HG02970 (cell line): ENCODE results near the gene MYOM1.

Experiments
- ATAC-seq: cut with Tn5 transposase; IDR thresholded peaks from one replicate; pipeline ENCODE4 v1.9.1; 2021; ENCODE audit warnings: mild to moderate bottlenecking, moderate library complexity, moderate number of reproducible peaks; ENCODE audit not compliant: unreplicated experiment, low FRiP score

Gene MYOM1

GRCh38 chr18:3121259-3121658 is 98.5 kb downstream of the MYOM1 start:
- ATAC-seq = no peak

- no peak for ATAC-seq
Observed at GRCh38 chr18:3120356-3120755, 99.4 kb downstream of the MYOM1 start.

DNA sequence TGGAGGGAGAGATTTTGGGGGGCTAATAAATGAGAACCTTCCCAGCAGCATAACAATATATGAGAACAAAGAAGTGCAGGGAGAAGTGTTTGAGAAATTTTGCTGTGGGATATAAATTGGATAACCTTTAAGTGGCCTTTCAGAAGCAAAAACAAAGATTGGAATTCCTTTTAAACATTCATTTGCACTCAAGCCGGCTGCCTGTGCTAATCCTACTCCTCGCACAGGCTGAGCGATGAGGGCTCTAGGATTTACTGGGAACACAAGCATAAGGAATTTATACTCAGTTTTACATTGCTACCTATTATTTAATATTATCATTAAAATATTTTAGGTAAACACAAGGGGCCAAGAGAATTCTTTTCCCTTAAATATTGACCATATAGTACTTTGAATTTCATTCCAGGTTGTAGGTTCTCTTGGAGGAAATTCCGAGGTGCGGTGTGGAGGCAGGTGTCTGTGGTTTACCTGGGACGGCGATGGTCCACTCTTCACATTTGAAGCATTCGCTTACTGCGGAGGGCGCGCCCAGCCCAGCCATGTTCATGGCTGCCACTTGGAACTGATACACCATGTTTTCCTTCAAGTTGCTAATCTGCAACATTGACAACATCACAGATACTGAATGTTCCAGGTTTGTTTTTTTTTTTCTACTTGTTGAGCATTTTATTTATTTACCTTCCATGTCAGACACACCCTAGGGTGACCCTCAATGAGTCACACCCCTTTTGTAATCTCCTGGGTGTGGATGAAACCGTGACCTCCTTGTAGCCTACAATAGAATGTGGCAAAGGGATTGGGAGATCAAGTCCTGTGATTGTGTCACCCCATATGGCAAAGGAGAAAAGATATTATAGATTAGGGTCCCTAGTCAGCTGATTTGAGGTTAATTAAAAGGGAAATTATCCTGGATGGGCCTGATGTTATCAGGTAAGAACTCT is 100.1 kb downstream of the MYOM1 start:
- ATAC-seq = no peak

GRCh38 chr18:3118195-3119010 is 101.4 kb downstream of the MYOM1 start:
- ATAC-seq = no peak

- ATAC-seq = no peak
Observed at GRCh38 chr18:3117493-3118192, 102.1 kb downstream of the MYOM1 start.

DNA sequence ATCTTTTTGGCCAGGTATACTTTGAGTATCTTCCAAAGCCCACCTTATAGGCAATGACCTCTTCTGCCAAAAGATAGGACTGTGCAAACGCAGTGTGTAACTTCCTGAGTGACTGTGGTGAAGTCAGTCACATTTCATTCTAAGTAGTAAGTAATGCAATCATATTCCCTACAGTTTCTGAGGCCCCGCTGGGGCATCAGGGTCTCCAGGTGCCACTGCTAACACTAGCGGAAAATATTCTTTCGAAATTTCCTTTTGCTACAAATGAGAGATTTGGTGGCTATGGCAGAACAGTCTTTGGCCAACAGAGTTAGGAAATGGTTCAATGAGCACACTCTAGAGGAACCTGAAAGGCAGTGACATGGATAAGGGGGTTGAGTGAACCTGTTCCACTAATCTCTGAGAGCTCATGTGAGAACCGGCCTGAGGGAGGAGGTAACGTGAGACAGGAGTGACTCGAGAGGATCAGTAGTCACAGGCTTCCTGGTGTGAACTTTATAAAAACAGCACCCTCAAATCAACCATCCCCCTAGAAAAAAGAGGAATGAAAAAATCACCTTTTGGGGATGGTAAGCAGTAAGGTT is 104.2 kb downstream of the MYOM1 start:
- ATAC-seq = no peak

GRCh38 chr18:3114451-3114850 is 105.3 kb downstream of the MYOM1 start:
- ATAC-seq = no peak

DNA sequence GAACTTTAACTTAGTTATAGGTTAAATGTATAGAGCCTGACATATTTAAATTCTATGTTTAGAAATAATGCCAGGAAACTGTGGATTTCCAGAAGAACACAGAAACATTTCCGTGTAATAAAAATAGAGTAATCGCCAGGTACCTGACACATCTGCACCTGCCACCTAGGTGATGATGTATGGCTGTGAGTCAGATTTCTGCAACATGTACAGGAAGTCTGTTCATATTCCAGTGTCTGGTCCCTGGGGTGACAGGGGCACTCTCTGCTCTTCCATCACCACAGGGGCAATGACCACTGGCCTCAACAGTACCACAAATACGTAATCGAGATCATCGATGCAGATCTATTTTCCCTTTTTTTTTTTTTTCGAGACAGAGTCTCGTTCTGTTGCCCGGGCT is 105.7 kb downstream of the MYOM1 start:
- no peak for ATAC-seq

DNA sequence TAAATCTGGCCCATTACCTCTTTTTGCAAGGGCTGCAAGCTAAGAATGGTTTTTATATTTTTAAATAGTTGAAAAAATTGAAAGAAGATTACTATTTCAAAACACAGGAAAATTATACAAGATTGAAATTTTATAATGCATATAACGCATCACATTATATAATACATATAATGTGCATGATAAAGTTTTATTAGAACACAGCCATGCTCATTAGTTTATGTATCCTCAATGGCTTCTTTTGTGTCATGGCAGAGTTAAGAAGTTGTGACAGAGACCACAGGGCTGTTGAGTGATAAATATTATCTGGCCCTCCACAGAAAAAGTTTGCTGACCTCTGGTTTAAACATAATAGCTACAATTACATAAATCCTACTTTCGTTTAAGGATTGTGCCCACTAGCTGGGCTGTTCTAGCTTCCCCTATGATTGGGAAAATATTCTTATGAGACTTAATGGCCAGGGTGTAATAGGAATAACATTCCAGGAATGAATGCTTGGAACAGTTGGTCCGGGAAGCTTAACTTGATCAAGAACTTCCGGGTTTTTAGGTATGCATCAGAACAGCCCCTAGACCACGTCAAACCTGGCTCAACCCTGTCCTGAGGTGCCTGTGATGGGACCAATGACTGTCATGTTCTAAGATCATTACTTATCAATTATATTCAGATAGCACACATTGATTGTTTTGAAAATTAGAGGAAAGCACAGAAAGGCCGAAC is 108.1 kb downstream of the MYOM1 start:
- no peak for ATAC-seq

DNA sequence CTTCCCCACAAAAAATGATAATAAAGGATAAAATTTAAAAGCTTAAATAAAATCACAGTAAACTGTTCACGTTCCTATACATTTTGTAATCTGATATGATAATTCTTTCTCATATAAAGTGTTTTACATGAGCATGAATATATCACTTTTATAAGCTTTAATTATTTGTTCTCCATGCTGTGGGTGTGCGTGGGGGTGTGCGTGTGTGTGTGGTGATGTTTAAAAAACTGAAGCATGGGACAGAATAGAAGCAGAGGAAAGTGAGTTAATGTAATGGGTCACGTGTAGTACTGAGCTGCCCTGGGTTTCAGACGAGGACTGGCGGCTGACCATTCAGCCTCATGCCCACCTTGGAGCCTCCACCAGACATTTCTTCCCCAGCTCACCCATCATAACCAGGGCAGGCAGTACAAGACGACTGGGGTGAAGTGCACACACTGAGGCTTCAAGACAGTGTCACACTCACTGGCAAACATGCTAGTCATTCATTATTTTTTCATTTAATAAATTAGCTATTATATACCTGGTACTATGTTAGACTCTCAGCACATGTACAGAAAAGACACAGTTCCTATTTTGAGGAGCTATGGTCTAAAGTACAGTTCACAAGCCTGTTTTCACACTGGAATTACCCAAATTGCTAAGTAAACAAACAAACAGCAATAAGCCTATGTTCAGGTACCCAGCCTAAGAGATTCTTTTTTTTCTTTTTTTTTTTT is 109.6 kb downstream of the MYOM1 start:
- ATAC-seq = no peak

- no peak for ATAC-seq
Observed at GRCh38 chr18:3107740-3108151, 112.0 kb downstream of the MYOM1 start.

DNA sequence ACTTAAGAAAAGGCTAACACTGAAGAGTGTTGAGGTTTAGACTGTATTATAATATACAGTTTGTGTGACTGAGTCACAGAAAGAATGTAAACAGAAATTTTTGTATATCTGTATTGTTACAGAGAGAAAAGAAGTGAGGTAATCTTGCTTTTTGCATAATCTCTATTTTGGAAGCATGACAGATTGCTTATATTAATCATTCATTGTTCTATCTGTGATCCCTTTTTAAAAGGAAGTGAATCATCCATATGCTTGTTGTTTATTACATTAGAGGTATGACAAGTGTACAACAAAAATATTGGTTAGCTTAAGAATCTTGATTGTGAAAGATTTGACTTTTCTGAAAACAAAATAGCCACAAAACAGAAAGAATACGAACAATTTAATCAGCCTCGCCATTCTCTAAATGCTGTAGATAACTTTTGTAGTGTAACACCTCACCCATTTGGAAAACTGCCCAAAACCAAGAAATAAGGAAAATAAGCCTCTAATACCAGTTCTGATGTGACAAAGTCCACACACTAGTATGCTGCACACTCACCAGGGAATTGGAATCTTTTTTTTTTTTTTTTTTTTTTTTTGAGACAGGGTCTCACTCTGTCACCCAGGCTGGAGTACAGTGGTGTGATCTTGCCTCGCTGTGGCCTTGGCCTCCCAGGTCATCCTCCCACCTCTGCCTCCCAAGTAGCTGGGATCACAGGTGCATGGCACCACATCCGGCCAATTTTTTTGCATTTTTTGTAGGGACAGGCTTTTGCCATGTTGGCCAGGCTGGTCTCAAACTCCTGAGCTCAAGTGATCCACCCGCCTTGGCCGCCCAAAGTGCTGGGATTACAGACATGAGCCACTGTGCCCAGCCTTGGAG is 115.3 kb downstream of the MYOM1 start:
- no peak for ATAC-seq

DNA sequence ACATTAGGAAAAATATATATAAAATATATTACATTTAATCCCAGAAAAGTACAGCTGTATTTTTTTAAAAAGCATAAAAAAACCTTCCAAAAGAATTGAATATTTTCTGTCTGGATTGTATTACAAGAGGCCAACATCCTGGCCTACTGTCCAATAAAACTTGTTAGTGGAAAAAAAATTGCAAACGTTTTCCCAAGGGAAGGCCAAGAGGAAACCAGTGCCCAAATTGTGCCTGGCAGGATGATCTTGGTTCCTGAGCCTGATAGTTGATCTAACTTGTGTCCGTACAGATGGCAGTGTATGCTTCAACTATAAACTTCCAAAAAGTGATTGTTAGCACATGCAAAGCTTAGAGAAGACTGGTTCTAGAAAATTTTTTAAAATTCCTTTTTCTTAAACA is 116.2 kb downstream of the MYOM1 start:
- ATAC-seq = no peak

DNA sequence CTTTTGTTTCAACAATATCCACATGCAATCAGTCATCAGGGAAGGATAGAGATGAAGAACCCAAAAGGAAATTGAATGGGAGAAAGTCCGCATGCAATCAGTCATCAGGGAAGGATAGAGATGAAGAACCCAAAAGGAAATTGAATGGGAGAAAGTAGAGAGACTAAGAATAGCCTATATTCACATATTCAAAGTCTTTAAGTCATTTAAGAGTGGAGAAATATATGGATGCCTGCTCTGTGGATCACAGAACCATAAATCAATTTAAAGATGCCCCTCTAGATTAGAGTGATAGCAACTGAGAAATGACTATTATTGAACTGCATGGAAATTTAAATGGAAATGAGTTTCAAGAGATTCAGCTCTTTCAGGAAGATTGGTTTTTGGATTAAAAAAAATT is 116.8 kb downstream of the MYOM1 start:
- ATAC-seq = no peak

- ATAC-seq = no peak
Observed at GRCh38 chr18:3100498-3101132, 119.2 kb downstream of the MYOM1 start.

- no peak for ATAC-seq
Observed at GRCh38 chr18:3099327-3099726, 120.4 kb downstream of the MYOM1 start.

- no peak for ATAC-seq
Observed at GRCh38 chr18:3097082-3097481, 122.7 kb downstream of the MYOM1 start.

- ATAC-seq = no peak
Observed at GRCh38 chr18:3095921-3096320, 123.8 kb downstream of the MYOM1 start.
